ENCODE data around the gene IL5.
"Not testable (repeated sequence)": the region's sequence is repeated elsewhere in the genome, so short reads cannot be mapped to it uniquely, and the experiment has no call there.

The IL5 gene

DNA sequence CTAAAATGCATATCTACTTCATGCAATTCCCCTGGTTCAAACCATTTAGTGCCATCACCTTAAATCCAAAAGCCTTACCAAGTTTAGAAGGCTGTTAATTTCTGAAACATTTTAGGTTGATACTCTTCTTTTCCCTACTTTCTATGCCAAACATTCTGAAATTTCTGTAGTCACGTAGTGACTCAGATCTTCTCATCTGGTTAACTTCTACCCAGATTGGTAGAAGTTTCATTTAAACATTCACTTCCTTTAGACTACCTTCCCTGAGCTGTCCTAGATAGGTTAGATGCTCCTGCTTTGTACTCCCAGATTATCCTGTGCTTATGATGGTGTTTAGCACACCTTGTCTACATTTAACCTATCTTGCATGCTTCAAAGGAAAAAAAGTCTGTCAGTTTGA is 23.3 kb upstream of the IL5 start:
- no peak overlapping the region for H3K4me3 ChIP-seq (ENCODE audit: low read depth, low read length)
- in situ Hi-C loops (cut with HindIII; ENCODE audit: low sequenced_read_pairs), result no loop called here
- TF ChIP-seq, protein P1, sequence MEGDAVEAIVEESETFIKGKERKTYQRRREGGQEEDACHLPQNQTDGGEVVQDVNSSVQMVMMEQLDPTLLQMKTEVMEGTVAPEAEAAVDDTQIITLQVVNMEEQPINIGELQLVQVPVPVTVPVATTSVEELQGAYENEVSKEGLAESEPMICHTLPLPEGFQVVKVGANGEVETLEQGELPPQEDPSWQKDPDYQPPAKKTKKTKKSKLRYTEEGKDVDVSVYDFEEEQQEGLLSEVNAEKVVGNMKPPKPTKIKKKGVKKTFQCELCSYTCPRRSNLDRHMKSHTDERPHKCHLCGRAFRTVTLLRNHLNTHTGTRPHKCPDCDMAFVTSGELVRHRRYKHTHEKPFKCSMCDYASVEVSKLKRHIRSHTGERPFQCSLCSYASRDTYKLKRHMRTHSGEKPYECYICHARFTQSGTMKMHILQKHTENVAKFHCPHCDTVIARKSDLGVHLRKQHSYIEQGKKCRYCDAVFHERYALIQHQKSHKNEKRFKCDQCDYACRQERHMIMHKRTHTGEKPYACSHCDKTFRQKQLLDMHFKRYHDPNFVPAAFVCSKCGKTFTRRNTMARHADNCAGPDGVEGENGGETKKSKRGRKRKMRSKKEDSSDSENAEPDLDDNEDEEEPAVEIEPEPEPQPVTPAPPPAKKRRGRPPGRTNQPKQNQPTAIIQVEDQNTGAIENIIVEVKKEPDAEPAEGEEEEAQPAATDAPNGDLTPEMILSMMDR (IDR thresholded peaks at IDR 0.05; ENCODE audit: low read depth, low read length, missing control alignments), result no peak
- DNase-seq (ENCODE audit: low read depth), result no peak

DNA sequence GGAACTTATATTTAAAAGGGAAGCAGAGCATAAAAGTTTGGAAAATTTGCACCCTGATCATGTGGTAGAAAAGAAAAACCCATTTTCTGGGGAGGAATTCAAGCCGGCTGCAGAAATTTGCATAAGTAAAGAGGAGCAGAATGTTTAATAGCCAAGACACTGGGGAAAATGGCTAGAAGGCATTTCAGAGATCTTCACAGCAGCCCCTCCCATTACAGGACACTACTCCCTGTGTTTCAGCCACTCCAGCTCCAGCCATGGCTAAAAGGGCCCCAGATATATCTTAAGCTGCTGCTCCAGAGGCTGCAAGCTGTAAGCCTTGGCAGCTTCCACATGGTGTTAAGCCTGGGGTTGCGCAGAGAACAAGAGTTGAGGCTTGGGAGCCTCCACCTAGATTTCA is 21.2 kb upstream of the IL5 start:
- in situ Hi-C loops (cut with HindIII; ENCODE audit: low sequenced_read_pairs); DNase-seq (ENCODE audit: low read depth); H3K4me3 ChIP-seq (ENCODE audit: low read depth, low read length): not testable (repeated sequence)

DNA sequence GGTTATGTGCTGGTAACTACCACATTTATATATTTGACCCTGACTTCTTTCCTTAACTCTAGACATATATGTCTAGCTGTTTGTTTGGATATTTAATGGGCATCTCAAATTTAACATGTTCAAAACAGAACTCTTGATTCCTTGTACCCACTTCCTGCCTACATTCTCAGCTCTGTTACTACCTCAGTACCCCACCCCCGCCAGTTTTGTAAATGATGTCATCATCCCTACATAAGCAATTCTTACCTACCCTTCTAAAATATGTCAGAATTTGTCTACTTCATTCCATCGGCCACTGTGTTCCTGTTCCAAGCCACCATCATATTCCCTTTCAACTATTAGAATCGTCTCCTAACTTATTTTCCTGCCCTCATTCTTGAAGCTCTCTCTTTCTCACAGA is 18.3 kb upstream of the IL5 start:
- DNase-seq (ENCODE audit: low read depth), result no peak
- TF ChIP-seq, protein P1 (IDR thresholded peaks at IDR 0.05; ENCODE audit: low read depth, low read length, missing control alignments), result no peak
- H3K4me3 ChIP-seq (ENCODE audit: low read depth, low read length), result no peak overlapping the region
- in situ Hi-C loops (cut with HindIII; ENCODE audit: low sequenced_read_pairs), result no loop called here

DNA sequence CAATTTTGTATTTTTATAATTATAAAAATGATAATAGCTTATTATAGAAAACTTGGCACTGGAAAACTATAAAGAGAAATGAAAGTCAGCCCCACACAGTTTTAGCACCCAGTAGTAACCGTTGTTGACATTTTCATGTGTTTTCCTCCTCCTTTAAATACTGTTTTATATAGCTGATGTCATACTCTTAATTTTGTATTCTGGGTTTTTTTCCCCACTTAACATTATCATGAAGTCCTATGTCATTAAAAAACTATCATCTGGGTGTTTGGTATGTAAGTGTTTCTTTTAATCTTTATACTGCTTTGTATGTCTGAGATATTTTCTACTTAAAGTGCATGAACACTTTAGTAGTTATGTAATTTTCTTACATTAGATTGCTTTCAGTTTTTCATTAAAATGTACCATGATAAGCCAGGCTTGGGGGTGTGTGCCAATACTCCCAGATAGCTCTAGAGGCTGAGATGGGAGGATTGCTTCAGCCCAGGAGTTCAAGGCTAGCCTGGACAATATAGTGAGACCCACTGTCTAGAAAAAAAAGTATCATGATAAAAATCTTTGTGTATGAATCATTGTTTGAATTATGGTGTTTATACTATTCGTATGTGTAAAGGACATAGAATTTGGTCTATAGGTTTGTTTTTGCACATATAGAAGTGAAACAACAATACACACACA is 16.2 kb upstream of the IL5 start:
- no peak overlapping the region for H3K4me3 ChIP-seq (ENCODE audit: low read depth, low read length)
- TF ChIP-seq, protein P1 (IDR thresholded peaks at IDR 0.05; ENCODE audit: low read depth, low read length, missing control alignments), result no peak
- DNase-seq (ENCODE audit: low read depth), result no peak
- in situ Hi-C loops (cut with HindIII; ENCODE audit: low sequenced_read_pairs), result no loop called here

DNA sequence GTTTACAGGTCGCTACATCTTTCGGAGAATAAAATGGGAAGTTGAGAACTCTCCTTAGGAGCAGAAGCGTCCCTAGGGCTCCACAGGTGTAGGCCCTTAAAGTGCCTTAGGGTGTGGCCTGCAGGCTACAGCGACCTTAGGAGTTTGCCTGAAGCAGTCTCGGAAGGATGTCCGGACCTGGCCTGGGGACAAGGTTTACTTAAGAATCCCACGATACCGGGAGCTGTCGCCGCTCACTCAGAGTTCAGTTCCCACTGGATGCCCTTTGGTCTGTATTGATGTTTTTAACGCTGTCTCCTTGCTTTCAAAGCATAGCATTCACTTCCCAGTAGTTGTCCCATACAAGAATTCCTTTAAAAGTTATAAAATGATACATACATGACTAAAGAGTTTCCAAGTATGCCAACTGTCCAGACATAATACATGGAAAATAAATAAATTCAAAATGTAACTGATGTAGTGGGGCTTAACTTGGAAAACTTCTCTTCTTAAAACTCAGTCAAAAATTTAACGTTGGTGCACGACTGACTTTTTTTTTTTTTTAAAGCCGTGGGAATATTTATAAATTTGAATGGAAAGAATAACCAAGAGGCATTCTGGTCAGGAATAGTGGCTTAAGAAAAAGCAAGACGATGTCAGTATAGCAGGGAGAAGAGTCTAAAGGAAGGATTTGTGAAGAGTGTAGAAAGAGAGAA is 14.3 kb upstream of the IL5 start:
- in situ Hi-C loops (cut with HindIII; ENCODE audit: low sequenced_read_pairs), result no loop called here
- no peak for DNase-seq (ENCODE audit: low read depth)
- TF ChIP-seq, protein P1 (IDR thresholded peaks at IDR 0.05; ENCODE audit: low read depth, low read length, missing control alignments), result no peak

DNA sequence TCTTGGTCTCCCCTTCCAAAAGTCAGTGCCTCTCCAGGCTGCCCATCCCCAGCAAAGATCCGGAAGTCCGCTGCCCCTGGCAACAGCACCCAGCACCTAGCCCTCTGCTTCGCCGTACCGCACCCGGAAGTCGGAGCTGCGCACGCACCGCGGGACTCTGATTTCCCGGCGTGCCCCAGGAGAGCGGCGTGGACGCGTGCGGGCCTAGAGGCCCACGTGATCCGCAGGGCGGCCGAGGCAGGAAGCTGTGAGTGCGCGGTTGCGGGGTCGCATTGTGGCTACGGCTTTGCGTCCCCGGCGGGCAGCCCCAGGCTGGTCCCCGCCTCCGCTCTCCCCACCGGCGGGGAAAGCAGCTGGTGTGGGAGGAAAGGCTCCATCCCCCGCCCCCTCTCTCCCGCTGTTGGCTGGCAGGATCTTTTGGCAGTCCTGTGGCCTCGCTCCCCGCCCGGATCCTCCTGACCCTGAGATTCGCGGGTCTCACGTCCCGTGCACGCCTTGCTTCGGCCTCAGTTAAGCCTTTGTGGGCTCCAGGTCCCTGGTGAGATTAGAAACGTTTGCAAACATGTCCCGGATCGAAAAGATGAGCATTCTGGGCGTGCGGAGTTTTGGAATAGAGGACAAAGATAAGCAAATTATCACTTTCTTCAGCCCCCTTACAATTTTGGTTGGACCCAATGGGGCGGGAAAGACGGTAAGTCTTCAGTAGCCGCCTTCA is 13.6 kb upstream of the IL5 start, which contains the start of gene RAD50:
Gene RAD50, plus strand, starts transcription at position 215 of the 715 bp plus-strand sequence. Its CDS starts 348 bp downstream, at position 563.
- DNase-seq (ENCODE audit: low read depth), result peak; percentile 37
- in situ Hi-C loops (cut with HindIII; ENCODE audit: low sequenced_read_pairs), result no loop called here
- H3K4me3 ChIP-seq (ENCODE audit: low read depth, low read length), result peak within 1 kb of the TSS; percentile 80
- TF ChIP-seq, protein P1 (IDR thresholded peaks at IDR 0.05; ENCODE audit: low read depth, low read length, missing control alignments), result no peak

More for the DNA sequence above, 14.3 kb upstream of the IL5 start:
- H3K4me3 ChIP-seq (ENCODE audit: low read depth, low read length), result peak overlapping the region; percentile 80

Measured in astrocyte of the cerebellum (primary cell).